ENCODE data around the gene LDB3.
"Not testable (repeated sequence)": the region's sequence is repeated elsewhere in the genome, so short reads cannot be mapped to it uniquely, and the experiment has no call there.

LDB3 gene

DNA sequence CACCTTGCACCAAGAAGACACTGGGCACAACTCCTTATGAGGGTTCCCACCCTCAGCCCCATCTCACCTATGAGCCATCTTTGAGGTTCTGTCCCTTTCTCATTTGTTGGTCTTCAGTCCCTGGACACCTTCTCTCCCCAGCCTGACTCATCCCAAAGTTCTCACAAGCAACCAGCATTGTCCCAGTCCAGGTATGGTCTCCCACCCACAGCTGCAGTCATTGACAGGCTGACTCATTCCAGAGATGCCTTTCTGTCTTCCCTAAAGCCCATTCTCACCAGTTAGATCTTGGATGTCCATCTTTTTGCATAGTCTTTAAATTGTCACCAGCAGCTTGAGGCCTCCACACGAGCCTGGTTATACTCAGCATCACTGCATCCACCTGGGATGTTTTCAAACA, 61.4 kb downstream of the LDB3 start:
- ChIA-PET CTCF (interaction anchor here (0.6 to 1.7 kb wide), 2 partner anchors 36 to 143 kb away, joined by 3 to 4 read pairs; no protein-coding TSS in a partner anchor), POLR2A (no interaction called here)
- no peak for TF ChIP-seq ZNF384 (IDR thresholded peaks at IDR 0.05)
- DNase-seq (ENCODE audit: extremely low spot score): no peak

DNA sequence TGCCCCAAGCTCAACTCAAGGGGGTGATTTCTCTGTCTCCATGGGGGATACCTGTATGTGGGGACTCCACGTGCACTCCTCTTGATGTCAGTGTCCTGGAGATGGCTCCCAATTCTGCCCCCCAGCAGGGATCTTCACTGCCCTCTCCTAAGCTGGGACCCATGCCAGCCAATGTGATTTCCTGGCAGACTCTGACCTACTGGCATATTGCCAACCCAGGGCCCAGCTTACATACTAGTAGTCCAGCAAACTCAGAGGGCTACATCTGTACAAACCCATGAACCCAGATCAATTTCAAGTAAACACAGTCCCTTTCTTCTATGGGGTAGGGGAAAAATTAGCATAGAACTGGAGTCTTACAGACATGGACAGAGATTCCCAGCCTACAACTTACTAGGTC, 61.9 kb downstream of the LDB3 start:
- no peak for DNase-seq (ENCODE audit: extremely low spot score)
- ChIA-PET CTCF (interaction anchor here (0.6 to 1.7 kb wide), 2 partner anchors 37 to 143 kb away, joined by 3 to 4 read pairs; no protein-coding TSS in a partner anchor), POLR2A (no interaction called here)
- TF ChIP-seq ARNT (IDR thresholded peaks at IDR 0.05) (no peak), L3MBTL2 (conservative IDR thresholded peaks at IDR 0.05) (no peak), LEF1 (IDR thresholded peaks at IDR 0.05; ENCODE audit: borderline replicate concordance) (no peak), BHLHE40 (IDR thresholded peaks at IDR 0.05; ENCODE audit: borderline replicate concordance) (no peak), ELF4 (IDR thresholded peaks at IDR 0.05) (no peak), HDGF (IDR thresholded peaks at IDR 0.05; ENCODE audit: borderline replicate concordance) (no peak), FOXA1 (IDR thresholded peaks at IDR 0.05) (no peak), SUZ12 (IDR thresholded peaks at IDR 0.05) (no peak), ZNF384 (IDR thresholded peaks at IDR 0.05) (no peak), NFRKB (IDR thresholded peaks at IDR 0.05) (no peak), FOXM1 (IDR thresholded peaks at IDR 0.05; ENCODE audit: borderline replicate concordance) (no peak), FOXK2 (IDR thresholded peaks at IDR 0.05) (no peak)
- TF ChIP-seq, protein P1, sequence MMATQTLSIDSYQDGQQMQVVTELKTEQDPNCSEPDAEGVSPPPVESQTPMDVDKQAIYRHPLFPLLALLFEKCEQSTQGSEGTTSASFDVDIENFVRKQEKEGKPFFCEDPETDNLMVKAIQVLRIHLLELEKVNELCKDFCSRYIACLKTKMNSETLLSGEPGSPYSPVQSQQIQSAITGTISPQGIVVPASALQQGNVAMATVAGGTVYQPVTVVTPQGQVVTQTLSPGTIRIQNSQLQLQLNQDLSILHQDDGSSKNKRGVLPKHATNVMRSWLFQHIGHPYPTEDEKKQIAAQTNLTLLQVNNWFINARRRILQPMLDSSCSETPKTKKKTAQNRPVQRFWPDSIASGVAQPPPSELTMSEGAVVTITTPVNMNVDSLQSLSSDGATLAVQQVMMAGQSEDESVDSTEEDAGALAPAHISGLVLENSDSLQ (IDR thresholded peaks at IDR 0.05): no peak

DNA sequence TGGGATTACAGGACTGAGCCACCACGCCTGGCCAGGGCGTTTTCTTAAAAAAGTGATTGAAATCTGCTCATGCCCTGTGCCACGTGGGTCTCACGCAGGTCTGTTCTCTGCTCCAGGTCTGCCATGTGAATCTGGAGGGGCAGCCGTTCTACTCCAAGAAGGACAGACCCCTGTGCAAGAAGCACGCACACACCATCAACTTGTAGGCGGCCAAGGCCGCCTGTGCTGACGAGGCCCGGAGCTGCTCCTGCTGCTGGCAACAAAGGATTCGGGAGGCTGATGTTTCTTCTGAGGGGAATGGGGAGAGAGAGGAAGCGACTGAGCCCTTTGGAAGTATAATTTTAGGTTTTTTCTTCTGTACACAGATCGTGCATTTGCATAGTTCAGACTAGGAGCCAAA, 64.5 kb downstream of the LDB3 start:
- no peak for DNase-seq (ENCODE audit: extremely low spot score)
- ChIA-PET POLR2A (interaction anchor here (0.6 to 1.7 kb wide), 3 partner anchors 21 to 26 kb away, joined by 3 to 12 read pairs (median 3); partner anchors contain the start of gene BMPR1A), CTCF (no interaction called here)
- TF ChIP-seq FOXM1 (IDR thresholded peaks at IDR 0.05; ENCODE audit: borderline replicate concordance) (no peak), FOXK2 (IDR thresholded peaks at IDR 0.05) (no peak), BHLHE40 (IDR thresholded peaks at IDR 0.05; ENCODE audit: borderline replicate concordance) (no peak), NFRKB (IDR thresholded peaks at IDR 0.05) (no peak), SUZ12 (IDR thresholded peaks at IDR 0.05) (no peak), TARDBP (IDR thresholded peaks at IDR 0.05) (no peak), L3MBTL2 (conservative IDR thresholded peaks at IDR 0.05) (no peak), CTBP1 (IDR thresholded peaks at IDR 0.05; ENCODE audit: borderline replicate concordance) (no peak)

DNA sequence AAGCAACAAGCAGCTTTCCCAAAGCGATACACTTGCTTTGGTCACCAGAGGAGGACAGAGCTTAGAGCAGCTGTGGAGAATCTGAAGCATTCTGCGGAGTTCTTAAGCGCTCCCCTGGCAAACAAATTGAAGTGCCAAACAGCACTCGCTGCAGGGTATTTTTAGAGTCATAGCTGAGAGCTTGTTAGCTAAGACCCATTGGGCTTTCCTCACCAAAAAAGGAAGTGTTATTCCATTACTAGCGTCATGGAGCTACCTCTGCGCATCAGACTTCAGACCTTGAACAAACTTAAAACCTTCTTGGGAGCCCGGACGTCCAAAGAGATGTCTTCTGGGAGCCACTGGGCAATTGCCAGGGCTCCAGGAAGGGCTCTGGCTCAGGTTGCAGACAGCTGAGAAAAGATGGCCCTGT, 65.0 kb downstream of the LDB3 start:
- TF ChIP-seq NFRKB (IDR thresholded peaks at IDR 0.05) (no peak), ZNF384 (IDR thresholded peaks at IDR 0.05) (no peak), SUZ12 (IDR thresholded peaks at IDR 0.05) (no peak), BHLHE40 (IDR thresholded peaks at IDR 0.05; ENCODE audit: borderline replicate concordance) (no peak), LEF1 (IDR thresholded peaks at IDR 0.05; ENCODE audit: borderline replicate concordance) (no peak), CTBP1 (IDR thresholded peaks at IDR 0.05; ENCODE audit: borderline replicate concordance) (no peak), L3MBTL2 (conservative IDR thresholded peaks at IDR 0.05) (no peak)
- POLR2A ChIA-PET: interaction anchor here (0.6 to 1.7 kb wide), 3 partner anchors 21 to 26 kb away, joined by 3 to 12 read pairs (median 3); partner anchors contain the start of gene BMPR1A
- DNase-seq (ENCODE audit: extremely low spot score): no peak
- CTCF ChIA-PET: no interaction called here

DNA sequence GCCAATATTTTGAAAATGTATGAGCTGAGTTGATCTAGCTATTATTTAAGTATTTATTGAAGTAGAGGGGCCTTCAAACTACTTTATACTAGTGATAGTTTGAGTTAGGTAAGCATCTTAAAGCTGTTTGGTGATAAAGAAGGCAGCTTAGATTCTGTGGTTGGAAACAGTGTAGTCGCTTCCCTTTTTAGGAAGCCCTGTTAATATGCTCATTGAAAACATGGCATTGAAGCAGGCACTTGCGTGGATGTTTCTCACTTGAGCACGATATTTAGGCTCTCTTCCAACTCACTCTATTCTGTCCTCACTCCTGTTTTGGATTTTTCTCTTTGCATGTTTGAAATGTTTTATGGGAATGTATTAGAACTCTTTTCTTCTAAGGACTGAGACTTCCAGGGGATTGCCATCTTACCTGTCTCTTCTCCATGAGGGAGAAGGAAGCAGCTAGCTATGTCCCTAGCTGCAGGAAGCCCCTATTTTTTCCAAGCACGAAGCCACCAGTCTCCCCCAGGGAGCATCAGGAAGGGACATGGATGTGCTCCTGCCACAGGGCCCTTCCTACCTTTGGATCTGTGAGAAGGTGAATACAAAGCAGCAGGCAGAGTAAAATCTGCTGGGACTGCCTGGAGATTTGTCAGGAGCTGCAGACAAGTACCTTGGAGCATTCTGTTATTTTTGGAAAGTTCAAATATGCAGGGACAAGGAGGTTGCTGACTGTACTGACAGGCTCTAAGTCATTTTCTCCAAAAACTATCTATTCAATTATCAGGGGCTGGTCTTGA, 66.1 kb downstream of the LDB3 start:
- no peak for TF ChIP-seq TARDBP (IDR thresholded peaks at IDR 0.05)
- TF ChIP-seq, protein P1 (IDR thresholded peaks at IDR 0.05): no peak
- TF ChIP-seq BHLHE40 (IDR thresholded peaks at IDR 0.05; ENCODE audit: borderline replicate concordance): no peak
- TF ChIP-seq ELF4 (IDR thresholded peaks at IDR 0.05): no peak
- TF ChIP-seq FOXA1 (IDR thresholded peaks at IDR 0.05): no peak
- TF ChIP-seq ZNF384 (IDR thresholded peaks at IDR 0.05): no peak
- TF ChIP-seq ARNT (IDR thresholded peaks at IDR 0.05): no peak
- TF ChIP-seq NFRKB (IDR thresholded peaks at IDR 0.05): no peak
- TF ChIP-seq FOXM1 (IDR thresholded peaks at IDR 0.05; ENCODE audit: borderline replicate concordance): no peak
- TF ChIP-seq FOXK2 (IDR thresholded peaks at IDR 0.05): no peak
- no peak for TF ChIP-seq LEF1 (IDR thresholded peaks at IDR 0.05; ENCODE audit: borderline replicate concordance)
- DNase-seq (ENCODE audit: extremely low spot score): no peak
- CTCF ChIA-PET: no interaction called here
- POLR2A ChIA-PET: interaction anchor here (1.7 kb wide), 1 partner anchor 21 kb away, joined by 12 read pairs; the partner anchor contains the start of gene BMPR1A

DNA sequence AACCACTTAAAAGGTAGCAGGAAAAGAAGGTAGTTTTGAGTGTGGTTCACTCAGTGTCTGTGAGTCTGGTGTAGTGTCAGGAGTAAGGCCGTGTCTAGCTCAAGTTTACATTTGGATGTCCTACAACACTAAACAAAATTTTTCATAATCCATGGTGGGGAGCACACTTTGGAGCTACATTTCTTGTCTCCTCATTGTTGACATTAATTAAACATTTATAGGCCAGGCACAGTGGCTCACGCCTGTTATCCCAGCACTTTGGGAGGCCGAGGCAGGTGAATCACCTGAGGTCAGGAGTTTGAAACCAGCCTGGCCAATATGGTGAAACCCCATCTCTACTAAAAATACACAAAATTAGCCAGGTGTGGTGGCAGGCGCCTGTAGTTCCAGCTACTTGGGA, 67.0 kb downstream of the LDB3 start:
- DNase-seq (ENCODE audit: extremely low spot score); POLR2A ChIA-PET; CTCF ChIA-PET: not testable (repeated sequence)

DNA sequence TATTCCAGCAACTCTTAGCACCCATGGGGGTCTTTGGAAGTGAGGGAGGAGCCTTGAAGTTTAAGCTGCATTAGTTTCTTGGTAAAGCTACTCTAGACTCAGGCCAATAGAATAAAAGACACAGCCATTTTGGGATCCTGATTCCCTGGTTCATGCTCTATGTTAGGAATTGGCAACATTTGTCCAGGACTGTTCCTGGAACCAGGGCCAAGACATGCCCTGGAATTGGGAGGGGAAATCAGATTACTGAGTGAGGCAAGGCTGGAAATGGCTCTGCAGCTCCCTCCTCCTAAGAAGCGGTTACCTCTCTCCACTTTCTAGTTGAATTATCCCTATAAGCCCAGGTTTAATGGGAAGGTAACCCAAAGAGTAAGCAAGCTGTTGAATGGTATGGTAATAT, 73.9 kb downstream of the LDB3 start:
- CTCF ChIA-PET: interaction anchor here (0.6 to 0.7 kb wide), 2 partner anchors 19 to 782 kb away, joined by 3 to 4 read pairs; no protein-coding TSS in a partner anchor
- POLR2A ChIA-PET: interaction anchor here (1.2 to 1.9 kb wide), 2 partner anchors 10 to 12 kb away, joined by 4 to 5 read pairs; no protein-coding TSS in a partner anchor
- TF ChIP-seq ELF4 (IDR thresholded peaks at IDR 0.05) (no peak), ARNT (IDR thresholded peaks at IDR 0.05) (no peak), L3MBTL2 (conservative IDR thresholded peaks at IDR 0.05) (no peak), HDGF (IDR thresholded peaks at IDR 0.05; ENCODE audit: borderline replicate concordance) (no peak), SP1 (IDR thresholded peaks at IDR 0.05) (no peak)
- no peak for DNase-seq (ENCODE audit: extremely low spot score)

Data from HEK293T (cell line).